GM21390 (cell line): Measurements from ENCODE around the gene OST4.

Source experiments
- ATAC-seq: cut with Tn5 transposase; IDR thresholded peaks from one replicate; pipeline ENCODE4 v1.9.1; 2021; ENCODE audit not compliant: unreplicated experiment

OST4 gene

DNA sequence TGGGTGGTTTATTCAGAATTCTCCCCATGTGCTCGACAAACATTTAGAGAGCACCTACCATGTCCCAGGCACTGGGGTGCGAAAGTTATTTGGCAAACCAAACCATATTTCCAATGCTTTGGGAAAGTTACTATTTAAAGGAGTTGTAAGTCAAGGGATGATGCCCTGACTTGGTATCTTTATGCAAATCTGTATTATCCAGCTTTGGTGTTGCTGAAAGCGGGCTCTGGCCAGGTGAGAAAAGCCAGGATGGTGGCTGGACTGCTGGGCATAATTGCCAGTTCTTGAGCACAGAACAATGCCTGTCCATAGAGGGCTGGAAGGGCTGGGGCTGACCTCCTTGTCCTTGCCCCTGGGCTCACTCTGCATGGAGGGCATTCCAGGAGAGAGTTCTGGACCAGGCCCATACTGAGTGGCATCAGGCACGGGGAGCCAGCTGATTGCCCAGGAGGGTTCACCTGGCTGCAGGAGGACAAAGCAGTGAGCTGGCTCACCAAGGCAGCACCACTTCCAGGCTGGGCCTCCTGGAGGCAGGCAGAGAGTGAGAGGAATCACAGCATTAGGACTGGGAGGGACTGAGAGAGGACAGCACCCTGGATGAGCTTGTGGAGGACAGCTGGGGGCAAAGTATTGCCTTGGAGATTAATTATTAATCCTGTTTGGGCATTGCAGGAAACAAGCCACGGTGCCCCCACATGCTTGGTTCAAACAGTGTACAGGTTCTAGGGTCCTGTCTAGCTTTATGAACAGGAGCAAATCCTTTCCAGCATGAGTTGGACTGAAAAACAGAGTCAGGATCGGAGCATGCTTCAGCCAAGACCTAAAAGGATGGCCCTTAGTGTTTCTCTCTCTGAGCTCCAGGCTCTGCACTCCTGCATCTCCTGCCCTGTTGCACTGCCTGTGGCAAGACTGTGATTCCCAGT, 22.2 kb upstream of the OST4 start:
- no peak for ATAC-seq

DNA sequence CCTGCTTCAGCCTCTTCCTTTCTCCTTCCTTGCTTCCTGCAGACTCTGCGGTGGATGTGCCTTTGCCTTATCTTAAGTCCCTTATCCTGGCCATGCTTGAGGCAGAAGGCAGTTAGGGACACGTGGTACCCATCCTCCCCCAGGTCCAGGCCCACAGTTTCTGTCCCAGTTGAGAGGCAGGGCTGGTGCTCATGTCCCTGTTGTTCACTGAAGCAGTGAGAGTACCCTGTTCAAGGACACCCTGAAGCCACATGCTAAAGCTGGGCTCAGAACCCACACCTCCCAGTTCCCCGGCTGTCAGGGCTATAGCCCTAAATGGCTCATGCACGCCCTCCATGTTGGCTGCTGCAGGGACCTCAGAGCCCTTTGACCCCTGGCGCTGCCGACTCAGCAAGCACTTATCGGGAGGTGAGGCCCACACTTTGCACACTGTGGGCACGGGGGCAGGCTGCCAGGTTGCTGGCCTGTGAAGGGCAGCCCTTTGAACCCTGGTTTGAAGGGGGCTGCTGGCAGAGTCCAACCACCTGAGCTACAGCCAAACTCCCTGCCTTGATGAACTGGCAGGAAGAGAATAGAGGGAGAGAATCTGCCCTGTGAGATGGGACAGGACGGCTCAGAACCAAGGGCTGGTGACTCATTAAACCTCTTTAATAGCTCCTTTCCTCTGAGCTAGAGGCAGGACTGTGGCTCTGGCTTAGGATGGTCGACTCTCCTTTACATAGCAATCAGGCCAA, 21.4 kb upstream of the OST4 start:
- ATAC-seq = no peak

DNA sequence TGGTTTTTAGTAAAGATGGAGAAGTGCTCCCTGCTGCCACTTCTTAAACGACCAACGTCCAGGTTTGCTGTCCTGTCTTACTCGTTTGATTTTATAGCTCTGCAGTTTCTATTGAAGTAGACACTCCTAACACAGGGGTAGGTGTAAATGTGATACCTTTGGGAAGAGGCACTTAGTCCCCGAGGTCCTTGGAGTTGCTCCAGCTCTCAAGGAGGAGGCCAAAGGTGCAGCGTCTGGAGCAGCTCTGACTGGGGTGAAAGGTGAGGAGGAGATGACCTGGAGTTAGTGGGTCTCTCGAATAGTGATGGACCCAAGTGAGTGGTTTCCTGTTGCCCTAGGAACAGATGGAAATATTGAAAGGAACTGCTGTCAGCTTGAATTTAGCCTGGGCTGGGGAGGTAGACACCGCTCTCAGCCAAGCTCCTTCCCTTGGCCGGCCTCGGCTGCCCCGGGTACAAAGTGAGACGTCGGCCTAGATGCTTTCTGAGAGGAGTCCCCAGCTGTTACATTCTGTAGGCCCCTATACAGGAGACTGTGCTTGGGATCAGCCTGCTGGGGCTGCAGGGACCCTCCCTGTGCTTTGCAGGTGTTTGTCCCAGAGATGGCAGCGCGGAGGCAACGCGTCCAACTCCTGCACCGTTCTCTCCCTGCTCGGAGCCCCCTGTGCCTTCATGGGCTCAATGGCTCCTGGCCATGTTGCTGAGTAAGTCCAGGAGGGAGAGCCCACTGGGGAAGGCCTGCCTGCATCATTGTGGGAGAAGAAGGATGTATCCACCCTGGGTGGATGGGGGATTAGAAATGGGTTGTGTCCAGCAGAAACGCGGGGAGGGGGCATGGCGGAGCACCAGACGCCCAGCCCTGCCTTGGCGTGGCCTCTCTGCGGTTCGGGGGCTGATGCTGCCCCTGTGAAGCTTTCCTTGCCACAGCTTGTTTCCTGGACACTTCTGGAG, 20.6 kb upstream of the OST4 start:
- ATAC-seq = no peak

DNA sequence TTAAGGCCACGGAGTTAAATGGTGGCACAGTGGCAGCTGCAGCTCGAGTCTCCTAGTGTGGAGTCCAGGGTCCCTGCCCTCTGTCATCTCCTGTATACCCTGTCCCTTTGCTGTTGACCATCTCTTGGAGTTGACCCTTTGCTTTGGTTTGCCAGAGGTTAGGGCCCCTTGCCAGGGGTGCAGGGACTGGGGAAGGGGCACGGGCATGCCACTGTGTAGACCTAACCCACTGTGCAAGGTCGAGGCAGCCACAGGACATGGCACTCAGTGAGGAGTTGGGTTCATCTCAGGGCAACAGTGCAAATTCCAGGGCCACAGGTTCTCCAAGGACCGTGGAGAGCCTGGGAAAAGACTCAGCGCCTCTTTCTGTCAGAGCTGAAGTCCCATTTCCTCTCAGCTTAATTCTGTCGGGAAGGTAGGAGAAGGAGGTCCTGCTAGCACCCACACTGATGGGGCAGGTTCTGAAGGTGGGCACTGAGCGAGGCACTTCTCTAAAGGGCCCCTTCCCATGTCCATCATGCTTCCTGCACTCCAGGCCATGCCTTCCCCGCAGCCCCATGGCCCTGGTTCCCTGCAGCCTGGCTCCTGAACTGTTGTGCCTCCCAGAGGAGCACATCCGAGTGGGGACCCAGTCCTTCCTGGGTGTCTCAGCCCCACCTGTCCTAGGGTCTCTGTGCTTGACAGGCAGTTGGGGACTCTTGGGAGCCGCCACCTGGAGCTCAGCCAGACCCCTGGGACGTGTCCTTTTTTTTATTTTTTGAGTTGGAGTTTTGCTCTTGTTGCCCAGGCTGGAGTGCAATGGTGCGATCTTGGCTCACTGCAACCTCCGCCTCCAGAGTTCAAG, 17.9 kb upstream of the OST4 start:
- ATAC-seq = no peak

DNA sequence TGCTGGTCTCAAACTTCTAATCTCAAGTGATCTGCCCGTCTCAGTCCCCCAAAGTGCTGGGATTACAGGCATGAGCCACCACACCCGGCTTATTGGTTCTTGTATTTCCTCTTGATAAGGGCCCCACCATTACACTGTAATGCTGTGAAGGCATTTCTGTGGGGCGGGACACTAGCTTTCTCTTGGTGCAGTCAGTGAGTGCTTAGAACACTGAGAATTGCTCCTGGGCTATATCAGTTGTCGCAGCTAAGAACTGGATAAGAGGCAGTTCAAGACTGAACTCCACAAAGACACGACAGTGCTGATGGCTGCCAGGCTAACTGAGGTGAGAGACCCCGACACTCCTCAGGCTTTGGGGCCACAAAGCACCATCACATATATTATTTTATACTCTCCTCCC, 17.2 kb upstream of the OST4 start:
- ATAC-seq = no peak

DNA sequence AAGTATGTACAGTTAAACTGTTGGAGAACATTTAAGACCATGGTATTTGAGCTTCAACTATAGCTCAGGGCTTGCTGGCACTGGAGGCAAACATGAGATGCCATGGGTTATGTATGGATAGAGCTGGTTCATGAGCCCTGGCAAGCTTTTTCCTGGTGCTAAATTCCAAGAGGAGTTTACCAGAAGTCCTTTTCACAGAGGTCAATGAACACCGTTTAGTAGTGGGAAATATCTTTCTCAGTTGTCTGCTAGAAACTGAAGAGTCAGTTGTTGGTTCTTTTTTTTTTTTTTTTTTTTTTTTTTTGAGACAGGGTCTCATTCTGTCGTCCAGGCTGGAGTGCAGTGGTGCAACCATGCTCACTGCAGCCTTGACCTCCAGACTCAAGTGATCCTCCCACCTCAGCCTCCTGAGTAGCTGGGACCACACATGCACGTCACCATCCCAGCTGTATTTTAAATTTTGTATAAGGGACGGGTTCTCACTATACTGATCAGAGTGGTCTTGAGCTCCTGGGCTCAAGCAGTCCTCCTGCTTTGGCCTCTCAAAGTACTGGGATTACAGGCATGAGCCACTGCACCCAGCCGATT, 16.5 kb upstream of the OST4 start:
- no peak for ATAC-seq

DNA sequence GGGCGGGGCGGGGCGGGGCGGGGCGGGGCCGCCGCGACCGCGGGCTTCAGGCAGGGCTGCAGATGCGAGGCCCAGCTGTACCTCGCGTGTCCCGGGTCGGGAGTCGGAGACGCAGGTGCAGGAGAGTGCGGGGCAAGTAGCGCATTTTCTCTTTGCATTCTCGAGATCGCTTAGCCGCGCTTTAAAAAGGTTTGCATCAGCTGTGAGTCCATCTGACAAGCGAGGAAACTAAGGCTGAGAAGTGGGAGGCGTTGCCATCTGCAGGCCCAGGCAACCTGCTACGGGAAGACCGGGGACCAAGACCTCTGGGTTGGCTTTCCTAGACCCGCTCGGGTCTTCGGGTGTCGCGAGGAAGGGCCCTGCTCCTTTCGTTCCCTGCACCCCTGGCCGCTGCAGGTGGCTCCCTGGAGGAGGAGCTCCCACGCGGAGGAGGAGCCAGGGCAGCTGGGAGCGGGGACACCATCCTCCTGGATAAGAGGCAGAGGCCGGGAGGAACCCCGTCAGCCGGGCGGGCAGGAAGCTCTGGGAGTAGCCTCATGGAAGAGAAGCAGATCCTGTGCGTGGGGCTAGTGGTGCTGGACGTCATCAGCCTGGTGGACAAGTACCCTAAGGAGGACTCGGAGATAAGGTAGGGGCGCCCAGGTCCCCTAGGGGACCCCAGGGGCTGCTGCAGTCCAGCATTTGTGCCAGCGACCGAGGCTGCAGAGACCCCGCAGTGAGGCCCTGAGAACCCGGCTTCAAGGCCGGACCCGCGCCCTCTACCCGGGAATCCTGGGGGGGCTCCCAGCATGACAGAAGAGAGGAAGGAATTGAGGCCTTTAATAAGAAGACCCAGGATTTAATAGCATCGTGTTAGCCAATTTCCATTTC, 15.5 kb upstream of the OST4 start, which contains the start of gene KHK:
TSS of gene KHK (plus strand) at position 49 of the 870 bp plus-strand sequence. CDS start at position 537, 488 bp downstream.
- peak; percentile 9 for ATAC-seq

DNA sequence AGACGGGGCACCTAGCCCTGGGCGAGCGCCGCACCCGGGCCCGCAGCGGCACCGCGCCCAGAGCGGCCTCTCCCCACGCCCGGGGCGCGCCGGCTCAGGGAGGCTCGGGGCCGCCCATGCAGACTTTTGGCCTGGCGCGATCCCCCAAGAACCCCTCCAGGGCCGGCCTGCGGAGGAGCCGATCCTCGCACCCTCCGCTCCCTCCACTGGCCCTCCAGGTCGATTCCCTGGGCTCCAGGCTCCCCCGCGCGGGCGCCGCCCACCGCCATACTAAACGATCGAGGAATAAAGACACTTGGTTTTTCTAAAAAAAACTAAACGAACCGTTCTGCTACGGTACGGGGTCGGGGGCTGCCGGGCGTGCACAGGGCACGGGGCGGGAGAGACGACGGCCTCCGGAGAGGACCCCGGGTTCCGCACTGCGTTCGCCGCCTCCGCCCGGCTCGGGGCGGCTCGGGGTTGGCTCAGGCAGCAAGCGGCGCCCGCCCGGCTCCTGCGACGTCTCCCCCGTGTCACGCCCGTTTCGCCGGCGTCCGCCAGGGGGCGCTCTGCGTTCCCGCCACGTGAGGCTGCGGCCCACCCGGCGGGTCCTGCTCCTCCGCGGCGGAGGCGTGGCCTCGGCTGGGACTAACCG, 14.8 kb upstream of the OST4 start:
- ATAC-seq = peak; percentile 72

DNA sequence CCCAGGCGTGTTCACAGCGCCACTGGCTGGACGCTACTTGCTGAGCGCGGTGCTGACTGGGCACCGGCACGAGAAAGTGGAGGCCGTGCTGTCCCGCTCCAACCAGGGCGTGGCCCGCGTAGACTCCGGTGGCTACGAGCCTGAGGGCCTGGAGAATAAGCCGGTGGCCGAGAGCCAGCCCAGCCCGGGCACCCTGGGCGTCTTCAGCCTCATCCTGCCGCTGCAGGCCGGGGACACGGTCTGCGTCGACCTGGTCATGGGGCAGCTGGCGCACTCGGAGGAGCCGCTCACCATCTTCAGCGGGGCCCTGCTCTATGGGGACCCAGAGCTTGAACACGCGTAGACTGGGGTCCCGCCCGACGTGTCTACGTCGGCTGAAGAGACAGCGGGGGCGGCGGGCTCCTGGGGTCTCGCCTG, 14.2 kb upstream of the OST4 start:
- peak; percentile 3 for ATAC-seq

DNA sequence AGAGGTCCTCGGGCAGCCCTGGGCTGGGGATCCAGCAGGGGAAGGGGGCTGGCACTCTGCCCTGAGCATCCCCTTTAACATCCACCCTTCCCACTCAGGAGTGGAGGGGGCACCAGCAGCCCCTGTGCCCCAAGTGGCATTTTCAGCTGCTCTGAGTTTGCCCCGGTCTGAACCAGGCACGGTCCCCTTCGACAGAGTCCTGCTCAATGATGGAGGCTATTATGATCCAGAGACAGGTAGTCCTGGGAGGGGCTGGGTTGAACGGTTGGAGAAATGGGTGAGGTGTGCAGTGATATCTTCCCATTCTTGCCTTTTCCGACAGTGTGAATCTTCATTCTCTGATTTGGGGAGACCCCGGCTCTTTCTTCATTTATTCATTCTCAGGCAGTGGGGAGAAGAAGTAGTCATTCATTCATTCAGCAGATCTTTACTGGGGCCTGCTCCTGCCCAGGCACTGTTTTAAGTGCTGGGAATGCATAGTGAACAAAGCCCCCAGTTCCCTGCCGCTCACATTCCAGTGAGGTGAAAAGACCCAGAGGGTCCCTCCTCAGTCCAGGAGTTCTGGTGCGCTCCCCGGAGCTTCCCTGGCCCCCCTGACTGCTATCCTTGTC, 13.7 kb upstream of the OST4 start:
- ATAC-seq = no peak

DNA sequence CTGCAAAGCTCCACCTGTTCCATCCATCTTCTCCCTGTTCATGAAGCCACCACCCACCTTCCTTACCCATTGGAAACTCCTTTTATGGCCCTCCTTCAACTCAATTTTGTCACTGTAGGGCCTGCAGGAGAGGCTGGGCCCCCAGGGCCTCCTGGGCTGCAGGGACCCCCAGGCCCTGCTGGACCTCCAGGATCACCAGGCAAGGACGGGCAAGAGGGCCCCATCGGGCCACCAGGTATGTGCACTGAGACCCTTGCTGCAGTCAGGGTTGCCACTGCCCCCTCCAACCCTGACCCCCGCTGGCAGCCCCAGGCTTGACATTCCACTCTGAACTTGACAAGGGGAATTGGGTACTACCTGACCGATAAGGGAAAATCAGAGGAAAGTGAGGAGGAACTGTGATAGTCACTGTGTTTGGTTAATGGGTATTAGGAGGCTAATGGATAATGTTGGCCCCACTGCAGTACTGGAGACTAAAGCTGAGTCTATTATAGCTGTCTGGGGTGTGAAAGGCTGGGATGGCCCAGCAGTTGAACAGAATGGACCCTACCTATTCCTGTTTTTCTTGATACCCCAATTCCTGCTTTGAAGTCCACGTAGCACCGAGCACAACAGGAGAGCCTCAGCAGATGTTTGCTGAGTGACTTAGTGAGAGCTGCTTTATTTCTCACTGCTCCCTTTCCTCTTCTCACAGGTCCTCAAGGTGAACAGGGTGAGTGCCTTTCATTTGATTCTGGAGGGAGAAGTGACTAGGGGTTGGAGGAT, 13.0 kb upstream of the OST4 start:
- ATAC-seq = no peak

DNA sequence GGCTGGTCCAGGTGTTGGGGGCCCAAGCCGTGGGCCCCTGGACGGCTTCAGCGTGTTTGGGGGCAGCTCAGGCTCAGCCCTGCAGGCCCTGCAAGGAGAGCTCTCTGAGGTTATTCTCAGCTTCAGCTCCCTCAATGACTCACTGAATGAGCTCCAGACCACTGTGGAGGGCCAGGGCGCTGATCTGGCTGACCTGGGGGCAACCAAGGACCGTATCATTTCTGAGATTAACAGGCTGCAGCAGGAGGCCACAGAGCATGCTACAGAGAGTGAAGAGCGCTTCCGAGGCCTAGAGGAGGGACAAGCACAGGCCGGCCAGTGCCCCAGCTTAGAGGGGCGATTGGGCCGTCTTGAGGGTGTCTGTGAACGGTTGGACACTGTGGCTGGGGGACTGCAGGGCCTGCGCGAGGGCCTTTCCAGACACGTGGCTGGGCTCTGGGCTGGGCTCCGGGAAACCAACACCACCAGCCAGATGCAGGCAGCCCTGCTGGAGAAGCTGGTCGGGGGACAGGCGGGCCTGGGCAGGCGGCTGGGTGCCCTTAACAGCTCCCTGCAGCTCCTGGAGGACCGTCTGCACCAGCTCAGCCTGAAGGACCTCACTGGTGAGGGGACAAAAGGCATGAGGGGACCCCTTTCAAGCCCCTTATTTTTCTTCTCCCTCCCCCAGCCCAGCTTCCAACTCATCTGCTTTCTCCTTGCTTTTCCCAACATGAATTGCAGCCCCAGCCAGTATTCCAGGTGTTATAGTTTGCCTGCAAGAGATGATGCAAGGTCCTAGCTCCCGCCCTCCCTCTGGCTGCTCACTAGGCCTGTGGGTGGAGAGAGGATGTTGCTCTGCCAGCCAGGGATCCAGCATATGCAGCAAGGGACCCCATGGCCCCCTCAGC, 12.2 kb upstream of the OST4 start:
- ATAC-seq = no peak

DNA sequence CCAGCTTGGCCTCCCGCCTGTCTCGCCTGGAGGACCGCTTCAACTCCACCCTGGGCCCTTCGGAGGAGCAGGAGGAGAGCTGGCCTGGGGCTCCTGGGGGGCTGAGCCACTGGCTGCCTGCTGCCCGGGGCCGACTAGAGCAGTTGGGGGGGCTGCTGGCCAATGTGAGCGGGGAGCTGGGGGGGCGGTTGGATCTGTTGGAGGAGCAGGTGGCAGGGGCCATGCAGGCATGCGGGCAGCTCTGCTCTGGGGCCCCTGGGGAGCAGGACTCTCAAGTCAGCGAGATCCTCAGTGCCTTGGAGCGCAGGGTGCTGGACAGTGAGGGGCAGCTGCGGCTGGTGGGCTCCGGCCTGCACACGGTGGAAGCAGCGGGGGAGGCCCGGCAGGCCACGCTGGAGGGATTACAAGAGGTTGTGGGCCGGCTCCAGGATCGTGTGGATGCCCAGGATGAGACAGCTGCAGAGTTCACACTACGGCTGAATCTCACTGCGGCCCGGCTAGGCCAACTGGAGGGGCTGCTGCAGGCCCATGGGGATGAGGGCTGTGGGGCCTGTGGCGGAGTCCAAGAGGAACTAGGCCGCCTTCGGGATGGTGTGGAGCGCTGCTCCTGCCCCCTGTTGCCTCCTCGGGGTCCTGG, 11.4 kb upstream of the OST4 start:
- no peak for ATAC-seq

DNA sequence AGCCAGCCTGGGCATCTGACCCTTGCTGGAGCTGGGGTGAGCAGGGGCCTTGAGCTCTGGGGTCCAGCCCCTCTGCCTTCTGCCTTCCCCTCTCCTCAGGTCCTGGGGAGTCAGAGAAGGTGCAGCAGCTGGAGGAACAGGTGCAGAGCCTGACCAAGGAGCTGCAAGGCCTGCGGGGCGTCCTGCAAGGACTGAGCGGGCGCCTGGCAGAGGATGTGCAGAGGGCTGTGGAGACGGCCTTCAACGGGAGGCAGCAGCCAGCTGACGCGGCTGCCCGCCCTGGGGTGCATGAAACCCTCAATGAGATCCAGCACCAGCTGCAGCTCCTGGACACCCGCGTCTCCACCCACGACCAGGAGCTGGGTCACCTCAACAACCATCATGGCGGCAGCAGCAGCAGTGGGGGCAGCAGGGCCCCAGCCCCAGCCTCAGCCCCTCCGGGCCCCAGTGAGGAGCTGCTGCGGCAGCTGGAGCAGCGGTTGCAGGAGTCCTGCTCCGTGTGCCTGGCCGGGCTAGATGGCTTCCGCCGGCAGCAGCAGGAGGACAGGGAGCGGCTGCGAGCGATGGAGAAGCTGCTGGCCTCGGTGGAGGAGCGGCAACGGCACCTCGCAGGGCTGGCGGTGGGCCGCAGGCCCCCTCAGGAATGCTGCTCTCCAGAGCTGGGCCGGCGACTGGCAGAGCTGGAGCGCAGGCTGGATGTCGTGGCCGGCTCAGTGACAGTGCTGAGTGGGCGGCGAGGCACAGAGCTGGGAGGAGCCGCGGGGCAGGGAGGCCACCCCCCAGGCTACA, 10.7 kb upstream of the OST4 start:
- no peak for ATAC-seq

DNA sequence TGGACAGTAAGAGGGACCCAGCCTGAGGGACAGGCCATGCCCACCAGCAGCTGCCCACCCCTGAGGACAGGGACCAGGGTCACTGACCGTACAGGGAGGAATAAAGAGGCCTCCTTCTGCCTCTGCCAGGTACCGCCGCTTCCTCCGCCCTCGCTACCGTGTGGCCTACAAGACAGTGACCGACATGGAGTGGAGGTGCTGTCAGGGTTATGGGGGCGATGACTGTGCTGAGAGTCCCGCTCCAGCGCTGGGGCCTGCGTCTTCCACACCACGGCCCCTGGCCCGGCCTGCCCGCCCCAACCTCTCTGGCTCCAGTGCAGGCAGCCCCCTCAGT, 9.1 kb upstream of the OST4 start:
- no peak for ATAC-seq
